ENCODE results near the gene LPIN2.
"Not testable (repeated sequence)": the region's sequence is repeated elsewhere in the genome, so short reads cannot be mapped to it uniquely, and the experiment has no call there.

Gene LPIN2

GRCh38 chr18:3012136-3013023 is 564 bp downstream of the LPIN2 start:
- no peaks in the 10 kb centered on the region for H3K4me1 ChIP-seq

GRCh38 chr18:3010086-3010485 is 2.9 kb downstream of the LPIN2 start:
- H3K4me2 ChIP-seq (ENCODE audit: low read length): no peak overlapping the region
- H3K9me3 ChIP-seq (ENCODE audit: control insufficient read depth, low read length): no peaks in the 10 kb centered on the region
- peaks cover 23% of the 10 kb centered on the region for H3K79me2 ChIP-seq
- H3K4me3 ChIP-seq (ENCODE audit: low read depth, low read length): no peak overlapping the region
- no peak overlapping the region for H2AFZ ChIP-seq
- H3K4me1 ChIP-seq: no peaks in the 10 kb centered on the region
- no peaks in the 10 kb centered on the region for H3K27me3 ChIP-seq (ENCODE audit: control insufficient read depth, insufficient read depth, low read length)
- H3K36me3 ChIP-seq (ENCODE audit: control insufficient read depth, insufficient read depth, low read length): no peaks in the 10 kb centered on the region
- no peak for TF ChIP-seq CTCF (IDR thresholded peaks at IDR 0.05)
- no peak overlapping the region for H3K9ac ChIP-seq
- H3K27ac ChIP-seq: no peak overlapping the region

More at GRCh38 chr18:3012136-3013023, 564 bp downstream of the LPIN2 start:
- H3K9me3 ChIP-seq (ENCODE audit: control insufficient read depth, low read length): no peaks in the 10 kb centered on the region
- H3K27me3 ChIP-seq (ENCODE audit: control insufficient read depth, insufficient read depth, low read length): no peaks in the 10 kb centered on the region
- no peaks in the 10 kb centered on the region for H3K36me3 ChIP-seq (ENCODE audit: control insufficient read depth, insufficient read depth, low read length)
- TF ChIP-seq CTCF (IDR thresholded peaks at IDR 0.05): no peak
- H3K4me3 ChIP-seq (ENCODE audit: low read depth, low read length): peak overlapping the region; percentile 72
- H3K27ac ChIP-seq: peak overlapping the region; percentile 47
- peaks cover 10% of the 10 kb centered on the region for H3K79me2 ChIP-seq
- H3K4me2 ChIP-seq (ENCODE audit: low read length): peak overlapping the region; percentile 76
- peak overlapping the region; percentile 55 for H3K9ac ChIP-seq
- H2AFZ ChIP-seq: peak overlapping the region; percentile 47

- no peaks in the 10 kb centered on the region for H3K27me3 ChIP-seq (ENCODE audit: control insufficient read depth, insufficient read depth, low read length)
- no peak overlapping the region for H3K4me3 ChIP-seq (ENCODE audit: low read depth, low read length)
- H3K79me2 ChIP-seq: peaks cover 37% of the 10 kb centered on the region
- no peak overlapping the region for H3K9ac ChIP-seq
- H3K36me3 ChIP-seq (ENCODE audit: control insufficient read depth, insufficient read depth, low read length): no peaks in the 10 kb centered on the region
- no peak overlapping the region for H3K4me2 ChIP-seq (ENCODE audit: low read length)
- H2AFZ ChIP-seq: no peak overlapping the region
- no peak for TF ChIP-seq CTCF (IDR thresholded peaks at IDR 0.05)
- no peaks in the 10 kb centered on the region for H3K9me3 ChIP-seq (ENCODE audit: control insufficient read depth, low read length)
- no peaks in the 10 kb centered on the region for H3K4me1 ChIP-seq
- H3K27ac ChIP-seq: no peak overlapping the region
Observed at GRCh38 chr18:3008541-3008940, 4.4 kb downstream of the LPIN2 start.

GRCh38 chr18:3007491-3007890 is 5.5 kb downstream of the LPIN2 start:
- no peak overlapping the region for H2AFZ ChIP-seq
- H3K27ac ChIP-seq: no peak overlapping the region
- H3K36me3 ChIP-seq (ENCODE audit: control insufficient read depth, insufficient read depth, low read length): no peaks in the 10 kb centered on the region
- H3K27me3 ChIP-seq (ENCODE audit: control insufficient read depth, insufficient read depth, low read length): no peaks in the 10 kb centered on the region
- peaks cover 44% of the 10 kb centered on the region for H3K79me2 ChIP-seq
- H3K9ac ChIP-seq: no peak overlapping the region
- TF ChIP-seq CTCF (IDR thresholded peaks at IDR 0.05): no peak
- no peaks in the 10 kb centered on the region for H3K9me3 ChIP-seq (ENCODE audit: control insufficient read depth, low read length)
- no peak overlapping the region for H3K4me3 ChIP-seq (ENCODE audit: low read depth, low read length)
- no peak overlapping the region for H3K4me2 ChIP-seq (ENCODE audit: low read length)
- H3K4me1 ChIP-seq: no peaks in the 10 kb centered on the region

GRCh38 chr18:3005462-3005861 is 7.5 kb downstream of the LPIN2 start:
- no peak overlapping the region for H3K4me2 ChIP-seq (ENCODE audit: low read length)
- H3K27ac ChIP-seq: no peak overlapping the region
- H3K9me3 ChIP-seq (ENCODE audit: control insufficient read depth, low read length): no peaks in the 10 kb centered on the region
- no peak for TF ChIP-seq CTCF (IDR thresholded peaks at IDR 0.05)
- no peaks in the 10 kb centered on the region for H3K27me3 ChIP-seq (ENCODE audit: control insufficient read depth, insufficient read depth, low read length)
- no peak overlapping the region for H2AFZ ChIP-seq
- no peak overlapping the region for H3K4me3 ChIP-seq (ENCODE audit: low read depth, low read length)
- no peak overlapping the region for H3K9ac ChIP-seq
- no peaks in the 10 kb centered on the region for H3K4me1 ChIP-seq
- H3K79me2 ChIP-seq: peaks cover 45% of the 10 kb centered on the region
- no peaks in the 10 kb centered on the region for H3K36me3 ChIP-seq (ENCODE audit: control insufficient read depth, insufficient read depth, low read length)

- not testable (repeated sequence) for H3K4me2 ChIP-seq (ENCODE audit: low read length); H3K4me1 ChIP-seq; H3K9me3 ChIP-seq (ENCODE audit: control insufficient read depth, low read length); H3K4me3 ChIP-seq (ENCODE audit: low read depth, low read length); H3K9ac ChIP-seq; H3K27me3 ChIP-seq (ENCODE audit: control insufficient read depth, insufficient read depth, low read length); H2AFZ ChIP-seq; H3K36me3 ChIP-seq (ENCODE audit: control insufficient read depth, insufficient read depth, low read length); H3K27ac ChIP-seq
- peaks cover 44% of the 10 kb centered on the region for H3K79me2 ChIP-seq
Observed at GRCh38 chr18:3003766-3004165, 9.2 kb downstream of the LPIN2 start.
